Hepatocyte (in vitro differentiated cells): Measurements from ENCODE around the gene HOXD9. TPM values are rescaled to one million over a fixed set of nuclear protein-coding genes. Genes with fewer than 3 reads are reported as not detected.

Experiments used
- DNase-seq: peaks from one replicate; pipeline ENCODE4 v3.0.0-alpha.2; 2016; ENCODE audit warnings: low spot score
- H2AFZ ChIP-seq: fragments of 200-600 bp; sonication (generic); 2 replicates; pipeline ENCODE4 v1.6.0; 2016; ENCODE audit warnings: antibody characterized with exemption, mild to moderate bottlenecking
- H3K27ac ChIP-seq: fragments of 200-600 bp; sonication (generic); 2 replicates; pipeline ENCODE4 v1.5.1; 2016; ENCODE audit warnings: mild to moderate bottlenecking
- H3K27me3 ChIP-seq: fragments of 200-600 bp; sonication (generic); 2 replicates; pipeline ENCODE4 v1.6.1; 2016
- H3K36me3 ChIP-seq: fragments of 200-600 bp; sonication (generic); replicated peaks from 2 replicates; pipeline ENCODE4 v1.5.1; 2016; ENCODE audit warnings: low read depth; ENCODE audit not compliant: insufficient read depth
- H3K4me1 ChIP-seq: fragments of 200-600 bp; sonication (generic); 2 replicates; pipeline ENCODE4 v1.5.1; 2016; ENCODE audit warnings: mild to moderate bottlenecking, moderate library complexity; ENCODE audit not compliant: insufficient read depth
- H3K4me2 ChIP-seq: fragments of 200-600 bp; sonication (generic); 2 replicates; pipeline ENCODE4 v1.6.0; 2016
- H3K4me3 ChIP-seq: fragments of 200-600 bp; sonication (generic); 2 replicates; pipeline ENCODE4 v1.5.1; 2016; ENCODE audit warnings: mild to moderate bottlenecking
- H3K79me2 ChIP-seq: fragments of 200-600 bp; sonication (generic); 2 replicates; pipeline ENCODE4 v1.6.0; 2017; ENCODE audit warnings: mild to moderate bottlenecking
- H3K9me2 ChIP-seq: fragments of 200-600 bp; sonication (generic); replicated peaks from 2 replicates; pipeline ENCODE4 v1.6.0; 2017; ENCODE audit warnings: mild to moderate bottlenecking; ENCODE audit not compliant: insufficient read depth
- H3K9me3 ChIP-seq: fragments of 200-600 bp; sonication (generic); 2 replicates; pipeline ENCODE4 v1.5.1; 2016; ENCODE audit warnings: low read depth, mild to moderate bottlenecking
- H4K20me1 ChIP-seq: fragments of 200-600 bp; sonication (generic); 2 replicates; pipeline ENCODE4 v1.6.0; 2016; ENCODE audit warnings: mild to moderate bottlenecking; ENCODE audit not compliant: insufficient read depth, poor library complexity, severe bottlenecking
- EZH2 ChIP-seq: fragments of 200-600 bp; sonication (generic); IDR thresholded peaks from 2 replicates; pipeline ENCODE4 v1.6.1; 2016; ENCODE audit warnings: antibody characterized with exemption, mild to moderate bottlenecking, borderline replicate concordance
- EZH2phosphoT487 ChIP-seq: fragments of 200-600 bp; sonication (generic); IDR thresholded peaks from one replicate; pipeline ENCODE4 v1.6.1; 2018; ENCODE audit warnings: antibody characterized with exemption, mild to moderate bottlenecking, low read depth, moderate library complexity; ENCODE audit not compliant: unreplicated experiment, severe bottlenecking
- WGBS: methylation state at CpG from one replicate; pipeline ENCODE4 v1.1.6; 2016; ENCODE audit warnings: low lambda C conversion rate; ENCODE audit errors: missing lambda C conversion rate; 5-methylcytosine and 5-hydroxymethylcytosine counted together
- polyA plus RNA-seq: library from polyadenylated mRNA; unstranded; fragments of >200 nt; fragmentation: Nextera tagmentation; extraction: Ambion mirVana; gene quantifications from 2 replicates; pipeline ENCODE4 v1.2.1, GENCODE V29; 2016
- total RNA-seq: library from RNA; depleted of rRNA; stranded (reverse); fragments of >200 nt; gene quantifications from 2 replicates; pipeline ENCODE4 v1.2.3, GENCODE V29; 2014
- TF ChIP-seq, protein P1 (sequence below): fragments of 200-600 bp; sonication (generic); IDR thresholded peaks from 2 replicates; pipeline ENCODE4 v1.5.1; 2016; ENCODE audit warnings: antibody characterized with exemption, mild to moderate bottlenecking; ENCODE audit not compliant: poor library complexity

Gene HOXD9
- total and polyA plus RNA-seq, 2 experiments from 2014 or later = 2.9 to 4.7 TPM

DNA sequence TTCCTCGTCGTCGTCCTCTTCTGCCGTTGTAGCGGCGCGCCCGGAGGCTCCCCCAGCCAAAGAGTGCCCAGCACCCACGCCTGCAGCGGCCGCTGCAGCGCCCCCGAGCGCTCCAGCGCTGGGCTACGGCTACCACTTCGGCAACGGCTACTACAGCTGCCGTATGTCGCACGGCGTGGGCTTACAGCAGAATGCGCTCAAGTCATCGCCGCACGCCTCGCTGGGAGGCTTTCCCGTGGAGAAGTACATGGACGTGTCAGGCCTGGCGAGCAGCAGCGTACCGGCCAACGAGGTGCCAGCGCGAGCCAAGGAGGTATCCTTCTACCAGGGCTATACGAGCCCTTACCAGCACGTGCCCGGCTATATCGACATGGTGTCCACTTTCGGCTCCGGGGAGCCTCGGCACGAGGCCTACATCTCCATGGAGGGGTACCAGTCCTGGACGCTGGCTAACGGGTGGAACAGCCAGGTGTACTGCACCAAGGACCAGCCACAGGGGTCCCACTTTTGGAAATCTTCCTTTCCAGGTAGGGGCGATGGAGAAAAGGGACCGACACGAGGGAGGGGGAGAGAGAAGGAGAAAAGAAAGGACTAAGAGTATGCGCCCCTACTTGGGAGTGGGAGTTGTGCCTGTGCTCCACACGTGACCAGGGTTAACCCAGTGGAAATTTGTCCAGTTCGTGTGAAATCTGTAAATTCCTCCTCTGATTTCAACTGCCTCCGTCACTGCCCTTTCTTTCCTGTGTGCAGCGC, 29.2 kb upstream of the HOXD9 start:
- H3K9me3 ChIP-seq = no peaks in the 10 kb centered on the region
- H2AFZ ChIP-seq = peak overlapping the region; percentile 17
- H3K79me2 ChIP-seq = peaks cover 58% of the 10 kb centered on the region
- peaks cover 14% of the 10 kb centered on the region for H4K20me1 ChIP-seq
- H3K9me2 ChIP-seq = no peaks in the 10 kb centered on the region
- peak; percentile 49 for DNase-seq
- peak overlapping the region; percentile 57 for H3K4me3 ChIP-seq
- peak overlapping the region; percentile 91 for H3K4me2 ChIP-seq
- H3K36me3 ChIP-seq = no peaks in the 10 kb centered on the region
- no peaks in the 10 kb centered on the region for H3K4me1 ChIP-seq
- TF ChIP-seq EZH2 (no peak), EZH2phosphoT487 (peak; percentile 34)
- TF ChIP-seq, protein P1, sequence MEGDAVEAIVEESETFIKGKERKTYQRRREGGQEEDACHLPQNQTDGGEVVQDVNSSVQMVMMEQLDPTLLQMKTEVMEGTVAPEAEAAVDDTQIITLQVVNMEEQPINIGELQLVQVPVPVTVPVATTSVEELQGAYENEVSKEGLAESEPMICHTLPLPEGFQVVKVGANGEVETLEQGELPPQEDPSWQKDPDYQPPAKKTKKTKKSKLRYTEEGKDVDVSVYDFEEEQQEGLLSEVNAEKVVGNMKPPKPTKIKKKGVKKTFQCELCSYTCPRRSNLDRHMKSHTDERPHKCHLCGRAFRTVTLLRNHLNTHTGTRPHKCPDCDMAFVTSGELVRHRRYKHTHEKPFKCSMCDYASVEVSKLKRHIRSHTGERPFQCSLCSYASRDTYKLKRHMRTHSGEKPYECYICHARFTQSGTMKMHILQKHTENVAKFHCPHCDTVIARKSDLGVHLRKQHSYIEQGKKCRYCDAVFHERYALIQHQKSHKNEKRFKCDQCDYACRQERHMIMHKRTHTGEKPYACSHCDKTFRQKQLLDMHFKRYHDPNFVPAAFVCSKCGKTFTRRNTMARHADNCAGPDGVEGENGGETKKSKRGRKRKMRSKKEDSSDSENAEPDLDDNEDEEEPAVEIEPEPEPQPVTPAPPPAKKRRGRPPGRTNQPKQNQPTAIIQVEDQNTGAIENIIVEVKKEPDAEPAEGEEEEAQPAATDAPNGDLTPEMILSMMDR = no peak
- H3K27me3 ChIP-seq = peaks cover 94% of the 10 kb centered on the region
- peak overlapping the region; percentile 89 for H3K27ac ChIP-seq
- 3% methylated on average over 53 of the region's 53 CpGs for WGBS

DNA sequence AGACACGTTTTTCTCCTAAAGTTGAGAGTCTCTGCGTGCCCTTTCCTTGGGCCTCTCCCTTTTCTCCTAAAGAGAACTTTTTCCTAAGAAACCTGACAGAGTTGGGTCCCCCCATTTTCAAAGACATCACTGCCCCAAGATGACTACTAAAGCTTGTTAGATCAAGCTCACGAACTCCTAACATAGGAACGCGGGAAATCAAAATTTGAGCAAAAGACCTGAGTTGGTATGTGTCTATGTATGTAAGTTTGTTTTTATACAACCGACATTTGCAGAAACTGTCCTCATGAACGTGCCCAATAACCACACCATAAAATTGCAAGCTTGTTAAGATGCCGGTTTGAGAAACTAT, 28.6 kb upstream of the HOXD9 start:
- Histone ChIP-seq H3K4me1 (no peaks in the 10 kb centered on the region), H4K20me1 (peaks cover 14% of the 10 kb centered on the region), H3K27me3 (peaks cover 94% of the 10 kb centered on the region), H3K36me3 (no peaks in the 10 kb centered on the region), H3K4me3 (peak overlapping the region; percentile 57), H3K4me2 (peak overlapping the region; percentile 91), H3K9me3 (no peaks in the 10 kb centered on the region), H3K9me2 (no peaks in the 10 kb centered on the region), H2AFZ (no peak overlapping the region), H3K79me2 (peaks cover 58% of the 10 kb centered on the region), H3K27ac (peak overlapping the region; percentile 89)
- 10% methylated on average over 8 of the region's 8 CpGs for whole genome bisulfite sequencing
- no peak for DNase-seq
- no peak for TF ChIP-seq EZH2phosphoT487
- TF ChIP-seq EZH2 = peak; percentile 74

DNA sequence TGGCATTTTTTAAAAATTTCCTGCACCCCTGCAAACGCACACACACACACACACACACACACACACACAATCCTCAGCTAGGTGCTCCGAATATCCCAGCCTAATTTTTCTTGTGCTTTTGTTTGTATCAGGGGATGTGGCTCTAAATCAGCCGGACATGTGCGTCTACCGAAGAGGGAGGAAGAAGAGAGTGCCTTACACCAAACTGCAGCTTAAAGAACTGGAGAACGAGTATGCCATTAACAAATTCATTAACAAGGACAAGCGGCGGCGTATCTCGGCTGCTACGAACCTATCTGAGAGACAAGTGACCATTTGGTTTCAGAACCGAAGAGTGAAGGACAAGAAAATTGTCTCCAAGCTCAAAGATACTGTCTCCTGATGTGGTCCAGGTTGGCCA, 28.2 kb upstream of the HOXD9 start:
- Histone ChIP-seq H3K4me1 (no peaks in the 10 kb centered on the region), H3K9me3 (no peaks in the 10 kb centered on the region), H3K27ac (peak overlapping the region; percentile 89), H3K4me3 (peak overlapping the region; percentile 57), H2AFZ (no peak overlapping the region), H3K79me2 (peaks cover 58% of the 10 kb centered on the region), H4K20me1 (peaks cover 14% of the 10 kb centered on the region), H3K9me2 (no peaks in the 10 kb centered on the region), H3K27me3 (peaks cover 94% of the 10 kb centered on the region), H3K4me2 (peak overlapping the region; percentile 91), H3K36me3 (no peaks in the 10 kb centered on the region)
- TF ChIP-seq EZH2phosphoT487 (peak; percentile 20), EZH2 (peak; percentile 60)
- TF ChIP-seq, protein P1 = no peak
- 7% methylated on average over 12 of the region's 12 CpGs for WGBS
- no peak for DNase-seq

DNA sequence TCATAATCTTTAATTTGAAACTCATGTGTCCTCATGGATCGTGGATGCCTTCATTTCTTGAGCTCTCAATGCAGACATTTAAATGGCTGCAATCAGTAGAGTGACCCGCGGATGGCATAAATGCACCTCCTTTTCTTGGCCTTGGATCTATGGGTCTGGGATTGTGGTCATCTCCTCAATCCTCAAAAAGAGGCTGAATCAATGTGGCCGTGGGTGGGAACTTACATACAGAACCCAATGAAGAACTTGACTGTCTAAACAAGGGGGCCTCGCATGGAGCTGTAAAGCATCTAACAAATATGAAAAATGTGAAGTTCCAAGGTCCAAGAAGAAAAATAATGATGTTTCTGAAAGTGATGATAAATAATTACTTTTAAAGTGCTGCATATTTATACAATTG, 27.1 kb upstream of the HOXD9 start:
- no peak for DNase-seq
- peaks cover 14% of the 10 kb centered on the region for H4K20me1 ChIP-seq
- TF ChIP-seq EZH2phosphoT487 = no peak
- TF ChIP-seq EZH2 = no peak
- TF ChIP-seq, protein P1 = no peak
- H3K9me3 ChIP-seq = no peaks in the 10 kb centered on the region
- peaks cover 94% of the 10 kb centered on the region for H3K27me3 ChIP-seq
- H3K4me3 ChIP-seq = peak overlapping the region; percentile 57
- no peaks in the 10 kb centered on the region for H3K36me3 ChIP-seq
- H3K79me2 ChIP-seq = peaks cover 57% of the 10 kb centered on the region
- H2AFZ ChIP-seq = no peak overlapping the region
- H3K27ac ChIP-seq = peak overlapping the region; percentile 89
- no peaks in the 10 kb centered on the region for H3K9me2 ChIP-seq
- 18% methylated on average over 5 of the region's 5 CpGs for WGBS
- no peaks in the 10 kb centered on the region for H3K4me1 ChIP-seq
- H3K4me2 ChIP-seq = peak overlapping the region; percentile 91
